ENCODE measurements around the gene RAB12.

The RAB12 gene

DNA sequence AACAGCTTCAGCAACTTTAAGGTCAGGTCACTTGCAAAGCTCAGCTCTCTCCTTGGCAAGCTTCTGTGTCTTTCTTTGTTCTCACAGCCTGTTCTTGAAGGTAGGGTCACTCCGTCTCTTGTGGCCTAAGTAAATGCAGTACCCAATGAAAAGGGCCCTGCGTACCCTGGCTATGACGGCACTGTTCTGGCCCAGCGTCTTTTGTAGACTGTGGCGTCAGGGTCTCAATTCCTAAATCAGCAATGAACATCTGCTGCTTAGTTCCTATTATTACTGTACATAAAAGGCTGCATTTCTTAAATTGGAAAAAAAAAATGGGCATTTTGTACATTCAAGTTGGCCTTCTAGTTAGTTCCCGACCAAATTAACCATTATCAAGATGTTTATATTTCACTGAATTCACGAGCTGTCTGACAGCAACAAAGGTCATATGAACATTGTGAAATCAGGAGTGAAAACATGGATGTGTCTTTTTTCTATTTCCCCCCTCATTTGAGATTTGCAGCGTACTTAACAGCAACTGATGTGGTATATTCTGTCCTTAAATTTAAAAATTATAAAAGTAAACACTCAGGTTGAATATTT, 79.1 kb downstream of the RAB12 start:
- no peak for TF ChIP-seq ZFP30 (CRISPR knock-in tag; IDR thresholded peaks at IDR 0.05)
- no peak for ATAC-seq

DNA sequence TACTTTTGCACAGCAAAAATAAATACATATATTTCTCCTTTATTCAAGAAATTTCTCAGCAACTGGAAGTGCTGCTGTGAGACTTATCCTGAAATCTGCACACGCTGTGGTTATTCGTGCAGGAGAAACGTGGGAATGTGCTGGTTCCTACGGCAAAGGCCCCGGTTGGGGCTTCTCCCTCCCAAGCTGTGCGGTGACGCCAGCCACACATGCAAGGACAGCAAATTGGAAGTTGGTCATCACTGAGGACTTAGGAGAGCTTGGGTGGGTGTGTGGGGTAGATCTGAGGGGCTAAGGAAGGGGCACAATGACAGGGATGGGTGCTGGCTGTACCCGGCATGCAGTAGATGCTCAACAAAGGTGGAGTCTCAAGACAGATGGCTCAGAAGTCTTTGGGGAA, 79.6 kb downstream of the RAB12 start:
- no peak for ATAC-seq

More for the DNA sequence above, 79.6 kb downstream of the RAB12 start:
- no peak for TF ChIP-seq CSDC2 (CRISPR knock-in tag; IDR thresholded peaks at IDR 0.05)
- TF ChIP-seq ZNF70 (CRISPR knock-in tag; IDR thresholded peaks at IDR 0.05) = no peak
- TF ChIP-seq BACH2 (CRISPR knock-in tag; IDR thresholded peaks at IDR 0.05; ENCODE audit: borderline replicate concordance) = no peak
- no peak for TF ChIP-seq ZNF565 (CRISPR knock-in tag; conservative IDR thresholded peaks at IDR 0.05; ENCODE audit: low read depth)
- TF ChIP-seq ISL1 (CRISPR knock-in tag; IDR thresholded peaks at IDR 0.05) = no peak
- no peak for TF ChIP-seq TOX (CRISPR knock-in tag; IDR thresholded peaks at IDR 0.05; ENCODE audit: borderline replicate concordance)
- TF ChIP-seq PPARA (CRISPR knock-in tag; IDR thresholded peaks at IDR 0.05; ENCODE audit: borderline replicate concordance) = no peak

All from SK-N-SH treated with all-trans-retinoic acid at 6 μM for 48 hours (cell line).